Neuronal stem cell (in vitro differentiated cells): ENCODE results near the gene ISCU.

Experiments used
- DNase-seq: peaks from one replicate; pipeline ENCODE4 v3.0.0-alpha.2; 2013; ENCODE audit warnings: low spot score
- H2AFZ ChIP-seq: one replicate; pipeline ENCODE4 v1.6.1; 2013; ENCODE audit warnings: mild to moderate bottlenecking, low read length, inconsistent platforms
- H2AK5ac ChIP-seq: 2 replicates; pipeline ENCODE4 v1.6.1; 2013; ENCODE audit warnings: low read depth, mild to moderate bottlenecking, inconsistent platforms, low read length, moderate library complexity, mixed read lengths
- H2BK120ac ChIP-seq: 2 replicates; pipeline ENCODE4 v1.6.1; 2013; ENCODE audit warnings: low read depth, mild to moderate bottlenecking, inconsistent platforms, low read length, moderate library complexity, mixed read lengths
- H2BK12ac ChIP-seq: one replicate; pipeline ENCODE4 v1.6.1; 2013; ENCODE audit warnings: low read length, inconsistent platforms
- H2BK15ac ChIP-seq: 2 replicates; pipeline ENCODE4 v1.6.1; 2013; ENCODE audit warnings: mild to moderate bottlenecking, low read length, inconsistent platforms, mixed read lengths
- H2BK5ac ChIP-seq: one replicate; pipeline ENCODE4 v1.6.1; 2013; ENCODE audit warnings: inconsistent platforms, mild to moderate bottlenecking, low read length, moderate library complexity
- H3K14ac ChIP-seq: one replicate; pipeline ENCODE4 v1.6.1; 2013; ENCODE audit warnings: low read length, inconsistent platforms
- H3K18ac ChIP-seq: 2 replicates; pipeline ENCODE4 v1.6.1; 2013; ENCODE audit warnings: low read length, inconsistent platforms
- H3K23ac ChIP-seq: 2 replicates; pipeline ENCODE4 v1.6.1; 2013; ENCODE audit warnings: low read depth, mild to moderate bottlenecking, mixed read lengths, low read length, inconsistent platforms; ENCODE audit not compliant: poor library complexity
- H3K27ac ChIP-seq: replicated peaks from 3 replicates; pipeline ENCODE4 v1.5.1; 2013; ENCODE audit warnings: low read length, inconsistent platforms
- H3K27me3 ChIP-seq, 3 experiments: 2 replicates each; pipeline ENCODE4 v1.6.1; 2013; ENCODE audit warnings: low read length in 3 of 3, mild to moderate bottlenecking in 2 of 3, inconsistent platforms in 1 of 3, low read depth in 1 of 3, mixed read lengths in 1 of 3, moderate library complexity in 1 of 3; ENCODE audit not compliant: control insufficient read depth in 3 of 3, insufficient read depth in 3 of 3
- H3K36me3 ChIP-seq, 2 donors: replicated peaks in 1 of 2; 2 replicates each; pipeline ENCODE4 v1.6.1; 2013; ENCODE audit warnings: low read length in 2 of 2; ENCODE audit not compliant: control insufficient read depth in 2 of 2, insufficient read depth in 2 of 2
- H3K4ac ChIP-seq: 2 replicates; pipeline ENCODE4 v1.6.1; 2013; ENCODE audit warnings: inconsistent platforms, mild to moderate bottlenecking, low read length, moderate library complexity
- H3K4me1 ChIP-seq, 2 donors: 1 replicate in 1 of 2; 2 replicates in 1 of 2; pipeline ENCODE4 v1.6.1; 2013; ENCODE audit warnings: low read length in 2 of 2, low read depth in 1 of 2; ENCODE audit not compliant: control insufficient read depth in 2 of 2, insufficient read depth in 1 of 2
- H3K4me2 ChIP-seq: one replicate; pipeline ENCODE4 v1.6.1; 2013; ENCODE audit warnings: mild to moderate bottlenecking, low read length, inconsistent platforms; ENCODE audit not compliant: insufficient read depth, poor library complexity, severe bottlenecking
- H3K4me3 ChIP-seq, 2 donors: 2 replicates each; pipeline ENCODE4 v1.5.1; 2013; ENCODE audit warnings: low read length in 2 of 2, mild to moderate bottlenecking in 2 of 2, inconsistent platforms in 1 of 2, moderate library complexity in 1 of 2
- H3K79me1 ChIP-seq: one replicate; pipeline ENCODE4 v1.6.1; 2013; ENCODE audit warnings: low read depth, mild to moderate bottlenecking, inconsistent platforms, low read length, moderate library complexity
- H3K9ac ChIP-seq: one replicate; pipeline ENCODE4 v1.6.1; 2013; ENCODE audit warnings: mild to moderate bottlenecking, low read depth, low read length, inconsistent platforms; ENCODE audit not compliant: poor library complexity
- H3K9me3 ChIP-seq, 2 donors: replicated peaks in 1 of 2; 2 replicates each; pipeline versions ENCODE3 to v1.6.1; 2013; ENCODE audit warnings: low read length in 2 of 2, mild to moderate bottlenecking in 2 of 2, inconsistent platforms in 1 of 2, low read depth in 1 of 2, mixed read lengths in 1 of 2, moderate library complexity in 1 of 2; ENCODE audit not compliant: control insufficient read depth in 2 of 2, insufficient read depth in 1 of 2
- H4K8ac ChIP-seq: one replicate; pipeline ENCODE4 v1.6.1; 2013; ENCODE audit warnings: low read depth, mild to moderate bottlenecking, inconsistent platforms, low read length, moderate library complexity
- H4K91ac ChIP-seq: one replicate; pipeline ENCODE4 v1.6.1; 2013; ENCODE audit warnings: low read length, low read depth, mild to moderate bottlenecking, inconsistent platforms; ENCODE audit not compliant: poor library complexity
- WGBS, 2 donors: extraction: QIAGEN DNeasy Blood & Tissue Kit; methylation state at CpG; one replicate each; pipeline ENCODE4 v1.1.7; 2013; ENCODE audit warnings: missing lambda C conversion rate in 2 of 2, mixed read lengths in 1 of 2; ENCODE audit not compliant: insufficient read length in 2 of 2, insufficient replicate concordance in 1 of 2; ENCODE audit errors: extremely low coverage in 2 of 2; 5-methylcytosine and 5-hydroxymethylcytosine counted together

The ISCU gene

GRCh38 chr12:108525681-108526080 lies 36.7 kb upstream of the ISCU start:
- peak overlapping the region; percentile 68 for H2AK5ac ChIP-seq
- H2BK15ac ChIP-seq, result peak overlapping the region; percentile 23
- H3K23ac ChIP-seq, result no peak overlapping the region
- no peak overlapping the region for H2BK120ac ChIP-seq
- H2BK12ac ChIP-seq, result peak overlapping the region; percentile 41
- H4K91ac ChIP-seq, result no peak overlapping the region
- H3K9me3 ChIP-seq, result no peaks in the 10 kb centered on the region
- peak overlapping the region; percentile 97 for H3K27ac ChIP-seq
- no CpG with 5 or more reads among the region's 5 CpGs for WGBS, 2 donors
- H2BK5ac ChIP-seq, result peak overlapping the region; percentile 25
- H3K14ac ChIP-seq, result no peak overlapping the region
- peaks cover 3 to 38% of the 10 kb centered on the region in 2 donors for H3K4me1 ChIP-seq
- DNase-seq, result no peak
- no peak overlapping the region for H3K9ac ChIP-seq
- peaks cover 4% of the 10 kb centered on the region for H3K79me1 ChIP-seq
- H3K4me3 ChIP-seq, result no peak overlapping the region
- H3K36me3 ChIP-seq, result peaks cover 53 to 99% of the 10 kb centered on the region in 2 donors
- no peaks in the 10 kb centered on the region for H3K27me3 ChIP-seq
- H2AFZ ChIP-seq, result no peak overlapping the region
- H4K8ac ChIP-seq, result no peak overlapping the region
- no peak overlapping the region for H3K4me2 ChIP-seq
- H3K4ac ChIP-seq, result no peak overlapping the region
- peak overlapping the region; percentile 90 for H3K18ac ChIP-seq

DNA sequence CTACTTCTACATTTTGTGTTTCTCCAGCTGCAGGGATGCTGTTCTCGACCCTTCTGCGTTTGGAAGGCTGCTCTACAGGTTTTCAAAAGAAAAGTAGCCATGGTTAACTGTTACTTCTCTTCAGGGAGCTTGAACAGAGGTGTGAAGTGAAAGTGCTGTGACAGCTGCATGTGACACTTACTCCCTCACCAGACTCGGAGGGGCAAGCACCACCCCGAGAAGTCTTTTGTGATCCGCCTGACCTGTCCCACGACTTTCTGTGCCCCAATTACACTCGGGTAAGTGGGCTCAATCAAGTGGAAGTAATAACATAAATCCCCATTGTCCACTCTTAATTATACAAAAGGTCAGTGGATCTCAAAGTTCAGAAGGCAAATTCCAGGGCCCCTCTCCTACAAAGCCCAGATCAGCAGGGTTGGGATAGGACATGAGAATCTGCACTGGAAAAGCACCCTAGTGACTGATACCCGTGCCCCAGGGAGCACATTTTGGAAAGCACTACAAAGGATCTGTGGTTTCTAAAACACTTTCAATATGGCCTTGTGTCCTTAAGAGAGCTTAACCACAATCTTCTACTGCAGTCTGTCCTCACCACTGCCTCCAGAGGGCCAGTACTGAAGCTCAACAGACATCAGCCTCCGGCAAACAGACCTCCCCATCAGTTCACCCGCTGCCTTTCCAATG lies 35.8 kb upstream of the ISCU start:
- Histone ChIP-seq H2AK5ac (peak overlapping the region; percentile 87), H3K9ac (no peak overlapping the region), H3K27me3 (no peaks in the 10 kb centered on the region), H3K36me3 (peaks cover 49 to 99% of the 10 kb centered on the region in 2 donors), H3K4me3 (no peak overlapping the region), H3K4me1 (peaks cover 3 to 38% of the 10 kb centered on the region in 2 donors), H3K18ac (peak overlapping the region; percentile 96), H2BK120ac (peak overlapping the region; percentile 90), H3K9me3 (no peaks in the 10 kb centered on the region), H3K79me1 (peaks cover 3% of the 10 kb centered on the region), H2BK5ac (peak overlapping the region; percentile 95), H2BK15ac (peak overlapping the region; percentile 65), H3K14ac (no peak overlapping the region), H3K23ac (no peak overlapping the region), H3K27ac (peak overlapping the region; percentile 97), H2AFZ (no peak overlapping the region), H4K8ac (no peak overlapping the region), H3K4ac (peak overlapping the region; percentile 94), H3K4me2 (no peak overlapping the region), H2BK12ac (peak overlapping the region; percentile 86), H4K91ac (peak overlapping the region; percentile 92)
- WGBS, 2 donors, result no CpG with 5 or more reads among the region's 10 CpGs
- peak; percentile 92 for DNase-seq

DNA sequence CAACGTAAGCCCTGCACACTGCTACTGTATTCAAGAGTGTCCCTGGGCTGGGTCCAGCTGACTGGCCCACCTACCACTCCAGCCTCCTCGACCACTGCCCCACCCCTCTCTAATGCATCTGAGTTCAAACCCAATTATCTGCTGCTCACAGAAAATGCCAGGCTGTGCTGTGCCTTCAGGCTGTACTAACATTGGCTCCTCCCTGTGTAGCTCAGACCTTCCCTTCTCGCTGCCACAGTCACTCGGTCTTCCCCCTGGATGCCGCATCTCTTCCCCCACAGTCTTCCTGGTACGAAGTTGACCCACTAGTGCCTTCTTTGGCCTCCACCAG lies 35.3 kb upstream of the ISCU start:
- no peak overlapping the region for H2BK5ac ChIP-seq
- H2BK120ac ChIP-seq, result peak overlapping the region; percentile 7
- peak overlapping the region; percentile 1 for H3K14ac ChIP-seq
- peaks cover 3 to 38% of the 10 kb centered on the region in 2 donors for H3K4me1 ChIP-seq
- no peak for DNase-seq
- H3K9me3 ChIP-seq, result no peaks in the 10 kb centered on the region
- no CpG with 5 or more reads among the region's 6 CpGs for WGBS, 2 donors
- H3K4ac ChIP-seq, result peak overlapping the region; percentile 10
- peak overlapping the region in 1 of 2 donors; percentile 5 for H3K4me3 ChIP-seq
- H2BK12ac ChIP-seq, result peak overlapping the region; percentile 25
- H2AK5ac ChIP-seq, result peak overlapping the region; percentile 2
- H4K8ac ChIP-seq, result no peak overlapping the region
- no peak overlapping the region for H2AFZ ChIP-seq
- H3K4me2 ChIP-seq, result peak overlapping the region; percentile 24
- no peak overlapping the region for H2BK15ac ChIP-seq
- H3K9ac ChIP-seq, result no peak overlapping the region
- H3K23ac ChIP-seq, result no peak overlapping the region
- H3K79me1 ChIP-seq, result peaks cover 3% of the 10 kb centered on the region
- peak overlapping the region; percentile 95 for H3K27ac ChIP-seq
- H3K36me3 ChIP-seq, result peaks cover 51 to 99% of the 10 kb centered on the region in 2 donors
- peak overlapping the region; percentile 86 for H3K18ac ChIP-seq
- no peaks in the 10 kb centered on the region for H3K27me3 ChIP-seq
- peak overlapping the region; percentile 35 for H4K91ac ChIP-seq

- no peak overlapping the region for H3K4me2 ChIP-seq
- H4K8ac ChIP-seq, result no peak overlapping the region
- no peak overlapping the region for H3K9ac ChIP-seq
- no peak overlapping the region for H2BK5ac ChIP-seq
- H3K36me3 ChIP-seq, result peaks cover 34 to 98% of the 10 kb centered on the region in 2 donors
- no peak overlapping the region for H3K14ac ChIP-seq
- H3K18ac ChIP-seq, result no peak overlapping the region
- no peaks in the 10 kb centered on the region for H3K27me3 ChIP-seq
- peaks cover 3 to 21% of the 10 kb centered on the region in 2 donors for H3K4me1 ChIP-seq
- no CpG with 5 or more reads among the region's 9 CpGs for WGBS, 2 donors
- H2AFZ ChIP-seq, result no peak overlapping the region
- H3K9me3 ChIP-seq, result no peaks in the 10 kb centered on the region
- no peaks in the 10 kb centered on the region for H3K79me1 ChIP-seq
- H2BK15ac ChIP-seq, result no peak overlapping the region
- no peak overlapping the region for H2AK5ac ChIP-seq
- H3K4me3 ChIP-seq, result no peak overlapping the region
- no peak overlapping the region for H2BK12ac ChIP-seq
- no peak overlapping the region for H3K27ac ChIP-seq
- no peak overlapping the region for H3K23ac ChIP-seq
- no peak for DNase-seq
- no peak overlapping the region for H4K91ac ChIP-seq
- no peak overlapping the region for H2BK120ac ChIP-seq
- no peak overlapping the region for H3K4ac ChIP-seq
Measured at GRCh38 chr12:108530161-108530560, 32.2 kb upstream of the ISCU start.
